ENCODE data around the gene PCYOX1L.

The PCYOX1L gene

DNA sequence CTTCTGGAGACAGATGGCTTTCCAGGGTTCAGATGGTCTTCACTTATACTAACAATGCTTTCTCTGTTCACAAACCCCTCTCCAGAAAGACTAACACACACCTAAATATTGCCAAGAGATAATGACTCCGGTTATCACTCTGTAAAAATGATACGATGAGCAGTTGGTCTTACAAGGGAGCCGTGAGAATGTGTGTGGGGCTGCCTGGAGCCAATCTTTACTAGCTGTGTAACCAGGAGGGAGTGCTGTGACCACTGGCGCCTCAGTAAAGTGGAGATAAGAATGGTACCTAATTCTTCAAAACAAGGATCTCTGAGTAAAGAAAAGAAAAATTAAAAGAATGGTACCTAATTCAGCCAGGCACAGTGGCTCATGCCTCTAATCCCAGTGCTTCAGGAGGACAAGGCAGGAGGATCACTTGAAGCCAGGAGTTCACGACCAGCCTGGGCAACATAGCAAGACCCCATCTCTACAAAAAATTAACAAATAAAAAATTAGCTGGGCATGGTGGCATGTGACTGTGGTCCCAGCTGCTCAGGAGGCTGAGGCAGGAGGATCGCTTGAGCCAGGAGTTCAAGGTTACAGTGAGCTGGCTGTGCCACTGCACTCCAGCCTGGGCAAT lies 61.2 kb downstream of the PCYOX1L start:
- no peak for DNase-seq
